GM18526 (cell line): ENCODE data around the gene LTBP1.

Source experiments
- POLR2A ChIP-seq: IDR thresholded peaks from 3 replicates; pipeline ENCODE4 v1.6.1; 2011; ENCODE audit not compliant: insufficient read length; ENCODE audit errors: extremely low read depth

LTBP1 gene

DNA sequence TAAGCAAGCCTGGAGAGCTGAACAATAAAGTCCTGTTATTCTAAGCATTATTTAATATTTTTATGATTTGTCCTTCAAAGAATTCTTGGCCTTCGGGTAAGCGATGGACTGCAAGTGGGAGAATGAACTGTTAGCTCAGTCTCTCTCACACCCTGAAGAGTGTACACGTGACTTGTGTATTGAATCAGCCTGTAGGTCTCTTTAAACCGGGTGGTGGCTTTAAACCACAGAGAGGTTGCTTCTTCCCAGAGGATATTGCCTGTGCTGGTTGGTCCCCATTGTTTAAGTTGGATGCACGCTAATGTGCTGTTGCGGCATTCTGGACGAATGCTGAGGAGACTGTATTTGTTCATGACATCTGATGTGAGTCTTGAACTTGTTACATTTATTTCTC is 183.3 kb downstream of the LTBP1 start:
- TF ChIP-seq POLR2A: no peak

DNA sequence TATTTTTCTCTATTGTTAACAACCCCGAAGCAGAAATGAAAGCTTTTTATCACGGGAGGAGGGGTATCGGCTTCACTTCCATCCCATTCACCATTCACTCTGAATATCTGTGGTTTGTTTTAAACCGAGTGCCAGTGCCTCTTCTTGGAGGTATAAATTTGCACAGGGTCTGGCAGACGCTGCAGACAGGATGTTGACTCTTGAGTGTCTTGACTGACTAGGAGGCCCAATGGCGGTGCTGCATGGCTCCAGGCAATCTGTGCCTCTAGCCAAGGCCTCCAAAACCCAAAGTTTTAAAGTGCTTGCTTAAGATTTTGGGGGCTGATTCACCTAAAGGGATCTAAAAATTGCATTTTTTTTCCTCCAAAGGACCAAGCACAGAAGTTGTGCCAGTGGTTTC is 183.8 kb downstream of the LTBP1 start:
- TF ChIP-seq POLR2A: no peak

DNA sequence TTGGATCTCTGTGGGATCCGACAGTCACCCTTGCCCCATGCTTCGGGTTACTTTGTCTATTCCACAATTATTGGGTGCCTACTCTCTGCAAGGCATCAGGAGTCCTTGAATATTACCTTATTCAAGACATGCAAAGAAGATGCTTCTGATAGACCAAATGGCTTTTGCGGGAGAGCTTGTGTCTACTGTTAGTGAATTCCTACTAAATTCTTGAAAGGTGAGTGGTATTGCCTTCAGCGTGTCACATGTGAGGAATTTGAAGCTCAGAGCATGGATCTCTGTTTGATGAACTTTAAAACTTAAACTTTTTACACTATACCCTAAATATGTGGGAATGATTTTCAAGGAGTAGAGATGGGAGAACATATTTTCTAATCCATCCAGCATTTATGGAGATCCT is 184.4 kb downstream of the LTBP1 start:
- no peak for TF ChIP-seq POLR2A

DNA sequence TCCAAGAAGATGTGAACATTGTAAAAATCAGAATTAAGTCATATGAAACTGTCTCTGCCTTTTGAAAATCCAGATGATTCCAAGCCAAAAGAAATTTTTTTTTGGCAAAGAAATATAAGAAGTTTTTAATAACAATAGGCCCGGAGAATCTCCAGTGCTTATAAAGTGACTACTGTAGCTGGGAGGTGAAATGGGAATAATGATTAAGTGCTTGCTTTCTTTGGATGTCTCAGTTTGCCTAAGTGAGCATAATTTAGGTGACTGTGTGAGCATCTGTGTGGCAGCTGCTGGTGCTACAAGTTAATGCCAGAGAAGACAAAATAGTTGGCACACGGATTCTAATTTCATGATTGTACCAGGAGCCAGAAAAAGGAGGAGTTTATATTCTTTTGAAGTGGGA is 185.0 kb downstream of the LTBP1 start:
- no peak for TF ChIP-seq POLR2A

DNA sequence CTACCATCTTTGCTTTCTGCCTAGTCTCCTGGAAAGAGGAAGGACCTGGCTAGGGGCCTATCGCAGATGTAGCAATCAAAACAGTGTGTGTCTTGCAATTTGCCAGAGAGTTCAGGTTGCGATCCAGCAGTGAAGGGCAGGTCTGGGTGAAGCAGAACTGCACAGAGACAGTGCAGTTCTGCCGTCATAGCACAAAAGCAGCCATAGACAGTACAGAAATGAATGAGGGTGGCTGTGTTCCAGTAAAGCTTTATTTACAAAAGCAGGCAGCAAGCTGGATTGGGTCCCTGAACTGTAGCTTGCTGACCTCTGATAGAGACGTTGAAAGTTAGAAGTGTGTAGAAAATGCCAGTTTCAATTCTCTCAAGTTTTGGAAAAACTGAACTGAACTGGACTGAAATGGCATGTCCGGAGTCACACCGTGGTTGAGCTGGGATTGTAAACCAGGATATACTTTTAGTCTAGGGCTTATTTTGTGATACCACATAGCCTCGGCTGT is 186.8 kb downstream of the LTBP1 start:
- no peak for TF ChIP-seq POLR2A

DNA sequence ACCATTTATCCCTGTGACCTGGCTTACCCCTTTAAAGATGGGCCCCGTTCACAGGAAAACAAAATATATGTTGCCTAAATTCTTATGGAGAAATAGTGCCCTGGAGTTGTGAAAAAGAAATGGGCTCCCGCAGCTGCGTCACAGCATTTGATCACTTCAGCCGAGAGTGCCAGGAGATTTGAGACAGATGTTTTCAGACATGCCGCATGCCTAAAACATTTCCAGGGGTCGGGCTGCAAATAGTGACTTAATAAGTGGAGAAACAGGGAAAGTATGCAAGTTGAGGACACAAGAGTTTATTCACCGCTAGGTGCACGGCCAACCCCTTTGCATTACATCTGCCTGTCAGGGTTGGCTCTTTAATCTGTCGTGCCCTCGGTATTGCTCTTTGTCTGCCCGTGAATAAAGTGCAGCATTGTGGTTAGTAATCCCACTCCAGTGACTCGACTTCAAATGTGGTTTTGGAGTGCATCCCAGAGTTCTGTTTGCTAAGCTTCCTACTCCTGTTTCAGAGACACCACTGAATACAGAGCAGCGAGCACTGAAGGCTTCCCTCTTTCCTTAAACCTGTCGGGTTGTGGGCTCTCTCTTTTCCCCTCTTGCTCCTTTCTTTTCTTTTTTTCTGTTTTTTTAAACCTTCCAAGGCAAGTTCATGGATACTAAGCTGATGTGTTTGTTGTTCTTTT is 187.5 kb downstream of the LTBP1 start:
- no peak for TF ChIP-seq POLR2A

DNA sequence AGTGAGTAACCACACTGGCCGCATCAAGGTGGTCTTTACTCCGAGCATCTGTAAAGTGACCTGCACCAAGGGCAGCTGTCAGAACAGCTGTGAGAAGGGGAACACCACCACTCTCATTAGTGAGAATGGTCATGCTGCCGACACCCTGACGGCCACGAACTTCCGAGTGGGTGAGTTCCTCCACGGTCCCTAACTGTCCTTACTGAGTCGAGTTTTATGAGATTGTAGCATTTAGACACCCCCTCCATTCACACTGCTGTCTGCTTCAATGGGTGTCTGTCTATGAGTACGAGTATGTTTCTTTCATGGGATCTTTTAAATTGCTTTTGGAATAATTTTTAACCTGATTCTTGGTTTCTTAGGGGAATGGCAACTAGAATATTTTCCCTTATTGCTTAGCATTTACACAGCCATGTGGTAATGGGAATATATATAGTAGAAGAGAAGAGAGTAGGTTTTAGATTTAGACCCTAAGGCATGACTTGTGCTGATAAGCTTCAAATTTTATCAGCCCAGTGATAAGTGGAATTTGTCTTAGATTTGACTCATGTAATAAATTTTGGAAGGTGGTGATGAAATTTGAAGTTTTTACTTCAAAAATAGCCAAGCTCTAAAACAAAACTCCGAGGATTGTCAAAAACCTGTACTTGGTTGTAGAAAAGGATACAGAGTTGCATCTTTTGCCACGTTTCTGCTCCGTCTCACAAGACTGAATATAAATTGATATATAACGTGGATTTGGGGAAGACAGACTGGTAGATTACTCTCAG is 188.2 kb downstream of the LTBP1 start:
- no peak for TF ChIP-seq POLR2A

DNA sequence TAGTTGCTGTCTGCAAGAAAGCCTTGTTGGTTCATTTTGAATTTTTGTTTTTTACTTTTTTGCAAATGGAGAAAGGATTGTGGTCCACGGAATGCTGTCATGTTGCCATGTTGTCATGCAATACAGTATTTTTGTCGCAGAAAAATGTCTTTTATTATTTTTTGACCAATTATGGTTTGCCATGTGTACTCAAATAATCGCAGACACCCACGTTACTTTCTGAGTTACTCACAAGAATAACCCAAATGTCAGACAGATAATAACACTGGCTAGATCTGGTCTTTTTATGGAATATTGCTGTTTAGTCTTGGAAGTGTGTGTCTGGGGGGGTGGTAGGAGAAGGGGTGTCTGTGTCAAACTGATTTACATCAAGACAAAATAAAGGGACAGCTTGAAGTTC is 188.9 kb downstream of the LTBP1 start:
- TF ChIP-seq POLR2A: no peak

DNA sequence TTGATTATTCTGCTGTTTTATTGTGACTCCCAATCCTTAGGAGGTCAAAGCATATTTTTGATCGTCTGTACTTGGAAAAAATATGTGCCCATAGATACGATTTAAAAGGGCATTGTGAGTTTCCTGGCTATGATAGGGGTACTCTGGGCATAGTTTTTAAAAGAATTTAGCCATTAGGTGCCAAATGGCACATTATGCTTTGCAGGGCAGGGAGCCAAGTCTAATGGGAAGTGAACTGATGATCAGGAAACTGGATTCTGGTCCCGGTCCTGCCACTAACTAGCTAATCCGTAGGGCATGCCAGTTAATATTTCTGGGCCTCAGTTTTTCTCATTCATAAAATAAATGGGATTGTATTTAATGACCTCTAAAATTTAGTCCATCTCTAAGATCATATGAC is 189.3 kb downstream of the LTBP1 start:
- no peak for TF ChIP-seq POLR2A

DNA sequence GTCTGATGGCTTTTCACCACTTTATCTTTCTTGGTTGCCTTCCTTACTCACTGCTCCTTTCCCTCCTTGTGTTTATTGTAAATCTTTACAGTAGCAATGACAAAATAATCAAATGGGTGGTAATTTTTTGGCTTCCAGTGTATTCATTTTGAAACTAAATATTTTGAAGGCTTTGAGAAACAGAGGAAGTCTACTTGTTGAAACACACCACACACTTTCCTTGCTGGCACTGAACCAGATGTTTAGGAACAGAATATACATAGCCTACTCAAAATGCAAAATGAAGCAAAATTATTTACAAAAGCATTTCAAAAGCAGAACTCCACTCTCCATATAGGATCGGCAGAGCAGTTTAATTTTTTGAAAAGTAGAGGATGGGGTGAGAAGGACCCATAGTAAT is 189.8 kb downstream of the LTBP1 start:
- TF ChIP-seq POLR2A: no peak

DNA sequence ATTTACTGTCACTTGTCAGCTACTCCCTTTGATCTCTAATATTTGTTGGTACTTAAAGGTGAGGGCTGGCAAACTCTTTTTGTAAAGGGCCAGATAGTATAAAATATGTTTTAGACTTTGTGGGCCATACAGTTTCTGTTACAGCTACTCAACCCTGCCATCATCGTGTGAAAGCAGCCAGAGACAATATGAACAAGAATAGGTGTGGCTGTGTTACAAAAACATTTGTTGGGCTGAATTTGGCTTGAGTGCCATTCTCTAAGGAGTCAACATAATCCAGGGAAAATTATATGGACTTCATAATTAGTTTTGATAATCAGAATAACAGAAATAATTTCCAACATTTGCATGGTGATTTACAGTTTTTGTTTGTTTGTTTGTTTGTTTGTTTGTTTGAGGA is 190.6 kb downstream of the LTBP1 start:
- no peak for TF ChIP-seq POLR2A

DNA sequence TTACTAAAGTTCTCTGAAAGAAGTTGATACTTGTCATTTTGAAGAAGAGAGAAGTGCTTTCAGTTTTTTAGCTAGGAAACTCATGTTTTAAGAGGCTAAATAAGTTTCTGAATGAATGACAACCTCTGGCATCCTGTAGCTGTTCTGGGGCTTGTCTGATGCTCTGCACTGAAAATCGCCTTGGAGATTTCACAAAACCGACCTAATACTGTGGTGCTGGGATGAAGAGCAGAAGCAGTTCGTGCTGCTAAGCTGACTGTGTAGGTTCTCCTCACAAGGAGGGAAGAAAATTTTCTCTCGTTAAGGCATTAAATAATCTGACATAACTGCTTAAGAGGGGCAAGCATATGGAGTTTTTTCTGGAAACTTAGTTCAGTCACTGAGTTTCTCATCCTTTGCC is 193.2 kb downstream of the LTBP1 start:
- TF ChIP-seq POLR2A: no peak

DNA sequence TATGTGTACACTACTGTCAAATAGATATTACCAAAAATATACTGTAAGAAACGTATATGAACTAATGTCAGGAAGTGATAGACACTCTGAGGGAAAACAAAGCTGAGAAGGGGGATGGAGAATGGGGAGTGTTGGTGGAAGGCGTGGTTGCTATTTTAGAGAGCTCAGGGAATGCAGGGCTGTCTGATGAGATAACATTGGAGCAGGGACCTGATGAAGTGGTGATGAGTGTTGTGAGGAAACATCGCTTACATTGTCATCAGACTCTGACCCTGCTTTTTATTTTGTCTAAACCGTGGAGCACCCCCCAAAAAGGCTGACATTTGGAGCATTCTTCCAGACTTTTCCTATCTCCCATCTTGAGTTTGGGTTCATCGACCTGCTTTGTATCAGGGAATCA is 194.7 kb downstream of the LTBP1 start:
- TF ChIP-seq POLR2A: no peak

DNA sequence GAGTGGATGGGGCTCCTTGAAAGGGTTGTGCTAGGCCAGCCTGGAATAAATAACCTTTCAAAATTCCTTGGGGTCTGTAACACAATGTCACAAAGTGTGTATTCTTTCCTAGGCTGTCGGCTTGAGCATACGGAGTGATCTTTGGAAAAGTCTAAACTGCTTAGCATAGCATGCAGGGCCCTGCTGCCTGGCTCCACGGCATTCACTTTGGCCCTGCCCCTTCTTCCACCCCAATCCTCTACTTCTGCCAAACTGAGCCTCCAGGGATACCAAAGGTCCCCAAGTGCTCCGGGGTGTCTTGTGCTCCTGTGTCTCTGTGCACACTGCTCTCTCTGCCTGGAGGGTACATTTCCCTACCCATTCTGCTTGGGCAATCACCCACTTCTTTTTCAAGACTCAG is 196.1 kb downstream of the LTBP1 start:
- no peak for TF ChIP-seq POLR2A

DNA sequence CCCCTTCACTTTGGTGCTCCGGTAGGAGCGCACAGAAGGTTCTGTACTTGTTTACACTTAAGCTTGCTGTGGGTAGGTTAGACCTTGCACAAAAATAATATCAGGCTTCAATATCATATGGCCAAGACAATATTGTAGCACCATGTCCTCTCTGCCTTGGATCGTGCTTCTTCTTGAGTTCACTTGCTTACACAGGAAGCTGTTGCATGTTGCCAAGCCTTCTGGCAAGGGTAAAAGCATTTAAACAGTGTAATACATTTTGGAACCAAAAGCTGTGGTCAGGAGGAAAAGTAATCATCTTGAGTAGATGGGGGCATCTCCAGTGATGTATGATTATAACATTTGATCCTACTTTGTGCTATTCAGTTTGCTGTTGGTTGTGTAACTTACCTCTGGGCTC is 197.5 kb downstream of the LTBP1 start:
- TF ChIP-seq POLR2A: no peak

DNA sequence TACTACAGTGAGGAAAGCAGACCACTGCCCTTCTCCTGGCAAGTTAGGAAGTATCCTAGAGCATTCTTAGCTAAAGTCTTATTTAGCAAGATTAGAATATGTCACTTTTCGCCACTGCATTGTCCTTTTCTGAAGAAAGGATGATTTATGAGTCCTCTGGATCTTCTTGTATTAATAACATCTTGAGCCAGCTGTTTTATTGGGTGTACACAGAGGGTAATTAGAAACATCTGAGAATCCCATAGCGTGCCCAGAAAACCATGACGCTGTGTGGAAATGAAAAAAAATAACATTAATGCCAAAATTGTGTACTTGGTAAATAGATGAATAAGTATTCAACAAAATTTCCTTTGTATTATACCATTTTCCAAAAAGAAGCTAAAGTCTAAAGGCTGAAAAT is 198.7 kb downstream of the LTBP1 start:
- no peak for TF ChIP-seq POLR2A

DNA sequence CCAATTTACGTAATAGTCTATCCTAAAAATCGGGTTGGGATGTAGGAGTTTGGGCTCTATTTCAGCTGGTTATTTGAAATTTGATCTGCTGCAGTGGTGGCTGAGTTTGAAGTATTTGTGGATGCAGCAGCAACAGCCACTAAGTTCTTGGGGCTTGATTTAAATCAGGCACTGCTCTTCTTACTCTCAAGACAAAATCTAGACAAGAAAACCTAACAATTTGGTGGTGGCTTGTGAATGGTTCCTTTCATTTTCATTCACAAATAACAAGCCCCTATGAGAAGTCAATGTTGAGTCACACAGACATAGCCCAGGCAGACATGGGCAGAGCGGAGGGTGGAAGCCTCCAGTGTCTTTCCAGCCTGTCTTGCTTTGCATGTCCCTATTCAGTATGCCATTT is 199.3 kb downstream of the LTBP1 start:
- no peak for TF ChIP-seq POLR2A

DNA sequence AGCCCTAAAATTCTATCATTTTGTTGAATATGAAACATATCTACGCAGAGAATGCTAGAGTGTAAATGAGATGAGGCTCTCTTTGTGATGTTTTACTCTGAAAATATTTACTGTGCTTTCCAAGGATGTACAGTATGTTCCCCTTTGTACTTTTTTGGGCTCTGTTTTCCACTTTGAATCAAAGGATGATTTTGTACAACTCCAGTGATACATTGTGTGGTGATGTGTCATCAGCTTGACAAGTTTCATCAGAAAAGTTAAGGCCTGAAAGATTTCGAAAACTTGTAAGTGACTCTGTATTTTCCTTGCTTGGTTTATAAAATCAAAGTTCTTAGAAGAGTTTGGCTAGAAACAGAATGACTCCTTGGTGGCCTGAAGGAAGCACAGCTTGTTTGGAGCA is 206.3 kb downstream of the LTBP1 start:
- no peak for TF ChIP-seq POLR2A
